ENCODE data around the gene GPAM.

The GPAM gene

GRCh38 chr10:112132435-112132834, 51.1 kb downstream of the GPAM start:
- no peak for DNase-seq (ENCODE audit: low read depth)
- TF ChIP-seq, protein P1, sequence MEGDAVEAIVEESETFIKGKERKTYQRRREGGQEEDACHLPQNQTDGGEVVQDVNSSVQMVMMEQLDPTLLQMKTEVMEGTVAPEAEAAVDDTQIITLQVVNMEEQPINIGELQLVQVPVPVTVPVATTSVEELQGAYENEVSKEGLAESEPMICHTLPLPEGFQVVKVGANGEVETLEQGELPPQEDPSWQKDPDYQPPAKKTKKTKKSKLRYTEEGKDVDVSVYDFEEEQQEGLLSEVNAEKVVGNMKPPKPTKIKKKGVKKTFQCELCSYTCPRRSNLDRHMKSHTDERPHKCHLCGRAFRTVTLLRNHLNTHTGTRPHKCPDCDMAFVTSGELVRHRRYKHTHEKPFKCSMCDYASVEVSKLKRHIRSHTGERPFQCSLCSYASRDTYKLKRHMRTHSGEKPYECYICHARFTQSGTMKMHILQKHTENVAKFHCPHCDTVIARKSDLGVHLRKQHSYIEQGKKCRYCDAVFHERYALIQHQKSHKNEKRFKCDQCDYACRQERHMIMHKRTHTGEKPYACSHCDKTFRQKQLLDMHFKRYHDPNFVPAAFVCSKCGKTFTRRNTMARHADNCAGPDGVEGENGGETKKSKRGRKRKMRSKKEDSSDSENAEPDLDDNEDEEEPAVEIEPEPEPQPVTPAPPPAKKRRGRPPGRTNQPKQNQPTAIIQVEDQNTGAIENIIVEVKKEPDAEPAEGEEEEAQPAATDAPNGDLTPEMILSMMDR (conservative IDR thresholded peaks at IDR 0.05; ENCODE audit: low read depth, low read length), result no peak

DNA sequence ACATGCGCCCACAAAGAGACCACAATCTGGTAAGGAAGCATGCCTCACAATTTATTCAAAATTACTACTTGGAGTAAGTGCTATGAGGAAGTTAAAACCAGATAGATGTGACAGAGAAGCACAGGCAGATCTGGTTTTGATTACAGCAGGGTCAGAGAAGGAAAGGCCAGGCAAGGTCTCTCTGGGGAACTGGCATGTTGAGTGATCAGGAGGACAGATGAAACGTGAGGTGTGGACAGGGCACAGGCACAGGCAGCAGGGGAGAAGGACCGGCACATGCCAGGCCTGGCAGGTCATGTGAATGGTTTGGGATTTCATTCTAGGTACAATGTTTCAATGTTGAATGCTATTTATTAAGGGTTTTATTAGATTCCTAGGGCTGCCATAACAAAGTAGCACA, 51.6 kb downstream of the GPAM start:
- no peak overlapping the region for H3K4me3 ChIP-seq (ENCODE audit: low read length)
- no peak for DNase-seq (ENCODE audit: low read depth)
- TF ChIP-seq, protein P1 (conservative IDR thresholded peaks at IDR 0.05; ENCODE audit: low read depth, low read length), result no peak

More at GRCh38 chr10:112132435-112132834, 51.1 kb downstream of the GPAM start:
- no peak overlapping the region for H3K4me3 ChIP-seq (ENCODE audit: low read length)

DNA sequence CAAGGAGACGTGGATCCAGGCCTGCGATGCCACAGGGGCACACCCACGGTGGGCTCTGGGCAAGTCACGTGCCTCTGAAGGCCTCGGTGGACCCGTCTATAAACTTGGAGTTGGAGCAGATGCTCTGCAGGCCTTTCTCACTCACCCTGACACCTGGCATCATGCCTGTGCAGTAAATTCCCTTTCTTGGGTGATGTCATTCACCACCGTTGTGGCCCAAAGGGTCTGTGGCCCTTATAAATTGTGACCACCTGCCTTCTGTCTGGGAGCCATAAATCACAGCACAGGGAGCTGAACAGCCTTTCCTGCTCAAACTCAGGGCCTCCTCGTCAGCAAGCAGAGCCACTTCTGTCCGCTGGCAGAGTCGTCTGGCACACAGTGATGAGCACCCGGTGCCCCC, 52.2 kb downstream of the GPAM start:
- TF ChIP-seq, protein P1 (conservative IDR thresholded peaks at IDR 0.05; ENCODE audit: low read depth, low read length), result no peak
- no peak for DNase-seq (ENCODE audit: low read depth)
- H3K4me3 ChIP-seq (ENCODE audit: low read length), result no peak overlapping the region

DNA sequence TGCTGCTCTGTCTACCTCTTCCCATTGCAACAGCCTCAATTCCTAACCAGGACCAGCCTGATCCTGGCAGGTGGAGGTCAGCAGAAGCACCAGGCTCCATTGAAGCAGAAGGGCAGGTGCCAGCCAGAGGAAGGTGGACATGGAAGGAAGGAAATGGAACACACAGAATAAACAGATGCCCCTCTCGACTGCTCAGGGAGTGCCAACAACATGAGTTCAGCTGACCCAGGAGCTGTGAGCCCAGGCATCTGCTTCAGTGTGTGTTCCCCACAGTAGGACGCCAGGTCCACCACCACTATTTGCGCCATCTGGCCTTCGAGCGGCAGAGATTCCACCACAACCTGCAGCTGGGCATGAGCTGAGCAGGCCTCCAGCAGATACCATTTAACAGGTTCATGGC, 56.7 kb downstream of the GPAM start:
- DNase-seq (ENCODE audit: low read depth), result no peak
- no peak overlapping the region for H3K4me3 ChIP-seq (ENCODE audit: low read length)
- TF ChIP-seq, protein P1 (conservative IDR thresholded peaks at IDR 0.05; ENCODE audit: low read depth, low read length), result no peak

GRCh38 chr10:112126172-112126571, 57.4 kb downstream of the GPAM start:
- TF ChIP-seq, protein P1 (conservative IDR thresholded peaks at IDR 0.05; ENCODE audit: low read depth, low read length), result no peak
- H3K4me3 ChIP-seq (ENCODE audit: low read length), result no peak overlapping the region
- DNase-seq (ENCODE audit: low read depth), result no peak

- TF ChIP-seq, protein P1 (conservative IDR thresholded peaks at IDR 0.05; ENCODE audit: low read depth, low read length), result no peak
These were observed 58.7 kb downstream of the GPAM start for GRCh38 chr10:112124866-112125265.

DNA sequence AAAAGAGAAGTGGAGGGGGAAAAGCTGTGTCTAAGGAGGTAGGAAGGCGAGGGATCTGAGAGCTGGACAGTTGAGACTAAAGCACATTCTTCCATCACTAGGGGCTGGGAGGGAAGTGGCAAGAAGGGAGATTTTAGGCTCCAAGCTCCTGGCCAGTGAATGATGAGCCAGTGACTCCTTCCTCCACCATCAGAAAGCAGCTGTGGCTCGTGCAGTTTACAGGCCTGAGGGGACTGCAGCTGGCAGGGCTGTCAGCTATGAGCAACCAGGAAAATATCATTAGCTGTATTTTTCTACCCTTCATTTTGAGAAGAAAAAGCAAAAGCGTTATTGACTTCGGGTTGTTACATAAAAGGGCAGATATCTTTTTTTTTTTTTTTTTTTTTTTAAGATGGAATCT, 60.7 kb downstream of the GPAM start:
- no peak overlapping the region for H3K4me3 ChIP-seq (ENCODE audit: low read length)
- DNase-seq (ENCODE audit: low read depth), result no peak
- TF ChIP-seq, protein P1 (conservative IDR thresholded peaks at IDR 0.05; ENCODE audit: low read depth, low read length), result no peak

More at GRCh38 chr10:112124866-112125265, 58.7 kb downstream of the GPAM start:
- no peak overlapping the region for H3K4me3 ChIP-seq (ENCODE audit: low read length)
- DNase-seq (ENCODE audit: low read depth), result no peak
